GM10266 (cell line): ENCODE data around the gene TULP4.

Source experiments
- DNase-seq: peaks from one replicate; pipeline ENCODE4 v3.0.0; 2012; ENCODE audit errors: extremely low spot score
- TF ChIP-seq, protein P1 (sequence below): IDR thresholded peaks from 2 replicates; pipeline ENCODE4 v1.5.1; 2012; ENCODE audit warnings: mild to moderate bottlenecking, low read depth; ENCODE audit not compliant: control insufficient read depth, insufficient read depth; ENCODE audit errors: missing control alignments

TULP4 gene

DNA sequence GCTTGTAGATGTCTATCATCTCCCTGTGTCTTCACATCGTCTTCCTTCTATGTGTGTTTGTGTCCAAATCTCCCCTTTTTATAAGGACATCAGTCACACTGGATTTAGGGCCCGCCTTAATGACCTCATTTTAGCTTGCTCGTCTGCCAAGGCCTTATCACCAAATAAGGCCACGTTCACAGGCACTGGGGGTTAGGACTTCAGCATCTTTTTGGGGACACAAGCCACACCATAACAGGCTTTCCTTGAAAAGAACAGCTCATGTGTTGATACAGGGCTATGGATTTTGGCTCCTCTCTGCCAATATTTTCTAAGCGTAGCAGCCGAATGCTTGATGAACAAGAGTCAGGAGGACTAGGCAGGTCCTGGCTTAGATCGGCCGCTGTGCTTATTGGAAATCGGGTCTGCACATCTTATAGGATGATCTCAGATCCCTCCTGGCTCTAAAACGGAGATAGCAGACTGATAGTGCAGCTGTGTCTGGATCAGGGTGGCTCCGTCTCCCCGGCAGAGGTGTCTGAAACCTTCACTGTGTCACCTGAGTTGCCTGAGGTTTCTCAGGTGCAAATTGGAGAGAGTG is 231.4 kb downstream of the TULP4 start:
- TF ChIP-seq, protein P1, sequence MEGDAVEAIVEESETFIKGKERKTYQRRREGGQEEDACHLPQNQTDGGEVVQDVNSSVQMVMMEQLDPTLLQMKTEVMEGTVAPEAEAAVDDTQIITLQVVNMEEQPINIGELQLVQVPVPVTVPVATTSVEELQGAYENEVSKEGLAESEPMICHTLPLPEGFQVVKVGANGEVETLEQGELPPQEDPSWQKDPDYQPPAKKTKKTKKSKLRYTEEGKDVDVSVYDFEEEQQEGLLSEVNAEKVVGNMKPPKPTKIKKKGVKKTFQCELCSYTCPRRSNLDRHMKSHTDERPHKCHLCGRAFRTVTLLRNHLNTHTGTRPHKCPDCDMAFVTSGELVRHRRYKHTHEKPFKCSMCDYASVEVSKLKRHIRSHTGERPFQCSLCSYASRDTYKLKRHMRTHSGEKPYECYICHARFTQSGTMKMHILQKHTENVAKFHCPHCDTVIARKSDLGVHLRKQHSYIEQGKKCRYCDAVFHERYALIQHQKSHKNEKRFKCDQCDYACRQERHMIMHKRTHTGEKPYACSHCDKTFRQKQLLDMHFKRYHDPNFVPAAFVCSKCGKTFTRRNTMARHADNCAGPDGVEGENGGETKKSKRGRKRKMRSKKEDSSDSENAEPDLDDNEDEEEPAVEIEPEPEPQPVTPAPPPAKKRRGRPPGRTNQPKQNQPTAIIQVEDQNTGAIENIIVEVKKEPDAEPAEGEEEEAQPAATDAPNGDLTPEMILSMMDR, result no peak
- no peak for DNase-seq

GRCh38 chr6:158544428-158544827 is 232.2 kb downstream of the TULP4 start:
- DNase-seq, result no peak
- TF ChIP-seq, protein P1, result no peak

- DNase-seq, result no peak
- TF ChIP-seq, protein P1, result no peak
These were observed 233.0 kb downstream of the TULP4 start for GRCh38 chr6:158545043-158545966.

GRCh38 chr6:158548418-158549161 is 236.3 kb downstream of the TULP4 start:
- no peak for DNase-seq
- TF ChIP-seq, protein P1, result no peak

- no peak for DNase-seq
These were observed 240.0 kb downstream of the TULP4 start for GRCh38 chr6:158552055-158552795.

GRCh38 chr6:158552796-158553138 is 240.5 kb downstream of the TULP4 start:
- TF ChIP-seq, protein P1, result no peak
- no peak for DNase-seq

More at GRCh38 chr6:158552055-158552795, 240.0 kb downstream of the TULP4 start:
- TF ChIP-seq, protein P1, result no peak
